Astrocyte (in vitro differentiated cells and primary cell): ENCODE measurements around the gene TMPRSS3. TPM values are rescaled to one million over a fixed set of nuclear protein-coding genes. Genes with fewer than 3 reads are reported as not detected.

Experiments used
- DNase-seq: peaks from one replicate; pipeline ENCODE4 v3.0.0-alpha.2; 2010; ENCODE audit warnings: low read depth
- FAIRE-seq: peaks from 2 replicates; lab custom pipeline; 2011; peaks lifted over from hg19 to GRCh38; lab: Jason Lieb, UNC
- H2AFZ ChIP-seq: 2 replicates; pipeline ENCODE4 v1.6.0; 2012; ENCODE audit warnings: low read depth, low read length, inconsistent platforms
- H3K27ac ChIP-seq: 2 replicates; pipeline ENCODE4 v1.5.1; 2011; ENCODE audit warnings: low read depth, low read length, inconsistent platforms
- H3K27me3 ChIP-seq: 2 replicates; pipeline ENCODE4 v1.6.0; 2011; ENCODE audit warnings: low read length, inconsistent platforms; ENCODE audit not compliant: insufficient read depth
- H3K36me3 ChIP-seq: 2 replicates; pipeline ENCODE4 v1.5.1; 2011; ENCODE audit warnings: low read length, inconsistent platforms; ENCODE audit not compliant: insufficient read depth
- H3K4me1 ChIP-seq: 2 replicates; pipeline ENCODE4 v1.5.1; 2011; ENCODE audit warnings: low read length, inconsistent platforms; ENCODE audit not compliant: insufficient read depth
- H3K4me2 ChIP-seq: 2 replicates; pipeline ENCODE4 v1.6.0; 2012; ENCODE audit warnings: low read length, inconsistent platforms
- H3K4me3 ChIP-seq: 2 replicates; pipeline ENCODE4 v1.5.1; 2011; ENCODE audit warnings: low read depth, mild to moderate bottlenecking, low read length, inconsistent platforms; ENCODE audit not compliant: insufficient read depth
- H3K79me2 ChIP-seq: 2 replicates; pipeline ENCODE4 v1.6.0; 2012; ENCODE audit warnings: mild to moderate bottlenecking, low read length, inconsistent platforms; ENCODE audit not compliant: insufficient read depth
- H3K9ac ChIP-seq: 2 replicates; pipeline ENCODE4 v1.6.0; 2012; ENCODE audit warnings: mild to moderate bottlenecking, low read length, inconsistent platforms
- H3K9me3 ChIP-seq: 2 replicates; pipeline ENCODE4 v1.5.1; 2012; ENCODE audit warnings: low read depth, mild to moderate bottlenecking, low read length, inconsistent platforms; ENCODE audit not compliant: insufficient read depth
- H4K20me1 ChIP-seq: 2 replicates; pipeline ENCODE4 v1.6.0; 2012; ENCODE audit warnings: low read length, inconsistent platforms; ENCODE audit not compliant: insufficient read depth
- H3K27ac Mint-ChIP-seq: one replicate; pipeline ENCODE4 v1.8.0; 2021; ENCODE audit warnings: mild to moderate bottlenecking, mixed read lengths; ENCODE audit not compliant: unreplicated experiment
- H3K27me3 Mint-ChIP-seq: one replicate; pipeline ENCODE4 v1.8.0; 2021; ENCODE audit warnings: low read depth, mixed read lengths; ENCODE audit not compliant: unreplicated experiment
- H3K36me3 Mint-ChIP-seq: one replicate; pipeline ENCODE4 v1.8.0; 2021; ENCODE audit warnings: low read depth, mixed read lengths; ENCODE audit not compliant: unreplicated experiment
- H3K4me1 Mint-ChIP-seq: one replicate; pipeline ENCODE4 v1.8.0; 2021; ENCODE audit warnings: low read depth, mixed read lengths; ENCODE audit not compliant: unreplicated experiment
- H3K4me3 Mint-ChIP-seq: one replicate; pipeline ENCODE4 v1.8.0; 2021; ENCODE audit warnings: mild to moderate bottlenecking, moderate library complexity, mixed read lengths; ENCODE audit not compliant: unreplicated experiment
- H3K9me3 Mint-ChIP-seq: one replicate; pipeline ENCODE4 v1.8.0; 2021; ENCODE audit warnings: mild to moderate bottlenecking, mixed read lengths; ENCODE audit not compliant: unreplicated experiment
- EZH2 ChIP-seq: IDR thresholded peaks from 2 replicates; pipeline ENCODE4 v1.6.1; 2012; ENCODE audit warnings: mild to moderate bottlenecking, low read length, inconsistent platforms; ENCODE audit not compliant: insufficient read depth
- total RNA-seq: library from RNA; stranded (reverse); gene quantifications from 2 replicates; pipeline ENCODE4 v1.2.1, GENCODE V29; 2021
- TF ChIP-seq, protein P1 (sequence below): IDR thresholded peaks from 2 replicates; pipeline ENCODE4 v1.5.1; 2011; ENCODE audit warnings: low read depth, mild to moderate bottlenecking, inconsistent platforms, low read length, moderate library complexity; ENCODE audit not compliant: insufficient read depth

TMPRSS3 gene
- total RNA-seq, 1 donor from 2014 or later, result not detected

DNA sequence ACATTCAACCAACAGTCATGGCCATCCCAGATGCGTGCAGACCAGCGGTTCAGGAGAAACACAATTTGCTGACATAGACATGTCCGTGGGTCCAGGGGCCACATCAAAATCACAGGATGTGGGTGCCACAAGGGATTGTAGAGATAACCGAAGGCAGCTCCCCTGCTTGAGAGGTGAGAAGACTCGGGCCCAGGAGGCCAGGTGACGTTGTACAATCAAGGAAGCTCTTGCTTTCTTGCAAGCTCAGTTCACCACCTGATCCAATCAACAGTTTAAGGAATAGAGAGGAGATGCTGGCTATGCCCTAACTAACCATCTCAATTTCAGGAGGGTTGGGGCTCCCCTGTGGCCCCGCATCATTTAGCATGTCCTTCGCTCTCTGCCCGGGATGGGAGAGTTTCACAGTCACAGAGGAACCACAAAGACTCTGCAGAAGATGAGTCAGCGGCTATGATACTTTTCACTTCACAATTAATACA is 27.4 kb upstream of the TMPRSS3 start:
- Mint-ChIP-seq H3K36me3 (no peaks in the 10 kb centered on the region), H3K27me3 (peaks cover 56% of the 10 kb centered on the region), H3K9me3 (peaks cover 16% of the 10 kb centered on the region), H3K4me3 (no peak overlapping the region), H3K27ac (no peak overlapping the region), H3K4me1 (no peaks in the 10 kb centered on the region)
- Histone ChIP-seq H3K9me3 (no peaks in the 10 kb centered on the region), H3K27me3 (peaks cover 15% of the 10 kb centered on the region), H3K4me3 (no peak overlapping the region), H3K4me1 (no peaks in the 10 kb centered on the region), H2AFZ (no peak overlapping the region), H3K27ac (no peak overlapping the region), H3K79me2 (no peaks in the 10 kb centered on the region), H3K9ac (no peak overlapping the region), H3K36me3 (no peaks in the 10 kb centered on the region), H4K20me1 (no peaks in the 10 kb centered on the region), H3K4me2 (no peak overlapping the region)
- FAIRE-seq, result no peak
- TF ChIP-seq, protein P1, sequence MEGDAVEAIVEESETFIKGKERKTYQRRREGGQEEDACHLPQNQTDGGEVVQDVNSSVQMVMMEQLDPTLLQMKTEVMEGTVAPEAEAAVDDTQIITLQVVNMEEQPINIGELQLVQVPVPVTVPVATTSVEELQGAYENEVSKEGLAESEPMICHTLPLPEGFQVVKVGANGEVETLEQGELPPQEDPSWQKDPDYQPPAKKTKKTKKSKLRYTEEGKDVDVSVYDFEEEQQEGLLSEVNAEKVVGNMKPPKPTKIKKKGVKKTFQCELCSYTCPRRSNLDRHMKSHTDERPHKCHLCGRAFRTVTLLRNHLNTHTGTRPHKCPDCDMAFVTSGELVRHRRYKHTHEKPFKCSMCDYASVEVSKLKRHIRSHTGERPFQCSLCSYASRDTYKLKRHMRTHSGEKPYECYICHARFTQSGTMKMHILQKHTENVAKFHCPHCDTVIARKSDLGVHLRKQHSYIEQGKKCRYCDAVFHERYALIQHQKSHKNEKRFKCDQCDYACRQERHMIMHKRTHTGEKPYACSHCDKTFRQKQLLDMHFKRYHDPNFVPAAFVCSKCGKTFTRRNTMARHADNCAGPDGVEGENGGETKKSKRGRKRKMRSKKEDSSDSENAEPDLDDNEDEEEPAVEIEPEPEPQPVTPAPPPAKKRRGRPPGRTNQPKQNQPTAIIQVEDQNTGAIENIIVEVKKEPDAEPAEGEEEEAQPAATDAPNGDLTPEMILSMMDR, result no peak
- no peak for TF ChIP-seq EZH2
- DNase-seq, result no peak

DNA sequence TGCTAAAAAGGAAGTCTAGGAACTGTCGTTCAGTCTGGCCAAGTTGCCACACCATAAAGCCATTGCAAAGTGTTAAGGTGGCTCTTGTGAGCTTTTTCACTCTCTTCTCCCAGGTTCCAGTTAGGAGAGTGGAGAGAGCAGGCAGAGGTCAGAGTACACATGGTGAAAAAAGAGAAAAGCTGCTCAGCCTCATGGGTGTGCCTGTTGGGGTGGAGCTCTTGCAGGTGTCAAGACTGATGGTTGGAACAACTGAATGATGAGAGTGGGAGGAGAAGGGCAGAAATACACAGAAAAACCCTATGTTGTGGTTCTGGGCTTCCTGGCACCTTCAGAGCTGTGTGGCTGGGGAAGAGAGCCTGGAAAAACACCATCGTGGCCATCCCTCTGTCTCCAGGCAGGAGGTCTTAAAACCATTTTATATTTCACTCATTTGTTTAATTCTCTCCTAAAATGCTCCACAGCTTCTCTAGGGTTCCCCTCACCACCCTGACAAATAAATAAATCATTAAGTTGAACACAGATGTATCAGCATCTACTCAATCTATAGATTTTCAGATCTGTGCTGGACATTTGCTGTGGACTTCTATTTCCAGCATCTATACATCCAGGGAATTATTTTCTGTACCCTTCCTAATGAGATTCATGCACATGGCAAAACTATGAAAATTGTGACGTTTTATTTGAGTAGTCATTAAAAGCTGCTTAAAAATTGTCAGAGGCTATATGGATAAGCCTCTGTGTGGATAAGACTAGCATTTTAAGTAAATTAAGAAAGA is 25.4 kb upstream of the TMPRSS3 start:
- no peak overlapping the region for H3K27ac Mint-ChIP-seq
- no peak for DNase-seq
- Histone ChIP-seq H3K9me3 (no peaks in the 10 kb centered on the region), H3K4me3 (no peak overlapping the region), H3K27me3 (peaks cover 15% of the 10 kb centered on the region), H3K36me3 (no peaks in the 10 kb centered on the region), H3K4me1 (no peaks in the 10 kb centered on the region), H3K27ac (no peak overlapping the region), H4K20me1 (no peaks in the 10 kb centered on the region), H3K9ac (no peak overlapping the region), H3K4me2 (no peak overlapping the region), H2AFZ (no peak overlapping the region), H3K79me2 (no peaks in the 10 kb centered on the region)
- H3K36me3 Mint-ChIP-seq, result no peaks in the 10 kb centered on the region
- H3K4me3 Mint-ChIP-seq, result no peak overlapping the region
- peaks cover 16% of the 10 kb centered on the region for H3K9me3 Mint-ChIP-seq
- TF ChIP-seq, protein P1, result no peak
- no peak for TF ChIP-seq EZH2
- H3K27me3 Mint-ChIP-seq, result peaks cover 46% of the 10 kb centered on the region
- H3K4me1 Mint-ChIP-seq, result no peaks in the 10 kb centered on the region
- FAIRE-seq, result no peak

DNA sequence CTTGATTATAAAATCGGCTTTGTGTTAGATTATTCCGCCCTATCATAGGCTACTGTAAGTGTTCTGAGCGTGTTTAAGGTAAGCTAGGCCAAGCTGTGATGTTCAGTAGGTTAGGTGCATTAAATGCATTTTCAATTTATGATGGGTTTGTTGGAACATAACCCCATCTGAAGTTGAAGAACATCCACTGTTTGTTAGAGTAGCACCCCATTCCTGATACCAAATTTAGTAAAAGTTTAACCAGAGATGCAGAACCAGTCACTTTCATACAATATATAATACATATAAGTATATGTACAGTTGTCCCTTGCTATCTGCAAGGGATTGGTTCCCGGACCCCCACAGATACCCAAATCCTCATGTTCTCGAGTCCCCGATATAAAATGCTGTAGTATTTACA is 24.0 kb upstream of the TMPRSS3 start:
- peaks cover 35% of the 10 kb centered on the region for H3K27me3 Mint-ChIP-seq
- H3K4me1 Mint-ChIP-seq, result peaks cover 6% of the 10 kb centered on the region
- H3K27me3 ChIP-seq, result peaks cover 14% of the 10 kb centered on the region
- no peaks in the 10 kb centered on the region for H3K4me1 ChIP-seq
- H3K9me3 ChIP-seq, result no peaks in the 10 kb centered on the region
- no peak overlapping the region for H3K27ac Mint-ChIP-seq
- H3K9me3 Mint-ChIP-seq, result peaks cover 16% of the 10 kb centered on the region
- no peaks in the 10 kb centered on the region for H3K79me2 ChIP-seq
- no peak overlapping the region for H3K27ac ChIP-seq
- no peaks in the 10 kb centered on the region for H3K36me3 Mint-ChIP-seq
- no peaks in the 10 kb centered on the region for H4K20me1 ChIP-seq
- no peak overlapping the region for H3K4me3 ChIP-seq
- TF ChIP-seq, protein P1, result no peak
- no peak for TF ChIP-seq EZH2
- no peak overlapping the region for H2AFZ ChIP-seq
- H3K36me3 ChIP-seq, result no peaks in the 10 kb centered on the region
- no peak overlapping the region for H3K4me2 ChIP-seq
- no peak for FAIRE-seq
- H3K9ac ChIP-seq, result no peak overlapping the region
- DNase-seq, result no peak
- no peak overlapping the region for H3K4me3 Mint-ChIP-seq
